ENCODE data around the gene TINAG. TPM values are rescaled to one million over a fixed set of nuclear protein-coding genes. Genes with fewer than 3 reads are reported as not detected.

TINAG gene
- total RNA-seq, 2 experiments from 2014 or later, result not detected

DNA sequence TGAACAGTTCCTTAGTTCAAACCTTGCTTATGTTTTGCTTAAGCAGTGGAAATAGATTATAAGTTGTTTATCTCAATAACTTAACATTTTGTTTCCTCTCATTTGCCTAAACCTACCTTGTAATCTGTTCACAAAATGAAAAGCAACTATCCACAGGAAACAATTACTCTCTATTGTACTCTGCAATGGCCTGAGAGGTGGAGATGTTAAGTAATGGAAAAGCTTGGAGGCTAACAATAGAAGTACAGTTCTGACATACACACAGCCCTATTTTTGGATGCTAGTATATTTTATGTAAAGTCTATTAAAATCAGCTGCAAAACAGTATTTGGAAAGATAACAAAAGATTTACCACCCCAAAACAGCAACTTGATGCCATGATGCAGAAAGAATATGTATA is 82.1 kb downstream of the TINAG start:
- Mint-ChIP-seq H3K9me3 (ENCODE audit: insufficient read depth) (no peaks in the 10 kb centered on the region), H3K27me3 (ENCODE audit: low read depth) (no peaks in the 10 kb centered on the region), H3K27ac (no peak overlapping the region), H3K4me3 (no peak overlapping the region), H3K36me3 (ENCODE audit: low read depth) (no peaks in the 10 kb centered on the region), H3K4me1 (ENCODE audit: low read depth) (no peaks in the 10 kb centered on the region)
- CTCF ChIA-PET, result no interaction called here
- no peak for DNase-seq
- no peak for ATAC-seq
- POLR2A ChIA-PET, result no interaction called here

DNA sequence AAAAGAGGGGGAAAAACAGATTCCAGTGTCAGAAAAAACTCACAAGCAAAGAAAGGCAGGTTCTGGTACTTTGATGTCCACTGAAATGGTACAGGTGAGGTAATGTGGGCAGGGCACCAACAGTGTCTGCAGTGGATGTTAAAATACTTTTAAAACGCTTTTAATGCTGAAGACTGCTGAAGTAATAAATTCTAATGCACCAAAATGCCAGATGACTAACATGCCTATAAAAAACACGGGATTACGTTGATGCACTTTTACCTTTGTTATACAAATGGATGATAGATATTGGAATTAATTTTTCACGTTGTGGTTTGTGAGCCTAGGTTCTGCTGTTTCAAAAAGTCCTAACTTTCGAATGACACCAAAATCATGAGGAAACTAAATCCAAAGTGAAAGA is 83.3 kb downstream of the TINAG start:
- ChIA-PET CTCF (no interaction called here), POLR2A (no interaction called here)
- ATAC-seq (no peak), DNase-seq (no peak)
- Mint-ChIP-seq H3K9me3 (ENCODE audit: insufficient read depth) (no peaks in the 10 kb centered on the region), H3K27ac (no peak overlapping the region), H3K36me3 (ENCODE audit: low read depth) (no peaks in the 10 kb centered on the region), H3K4me1 (ENCODE audit: low read depth) (no peaks in the 10 kb centered on the region), H3K27me3 (ENCODE audit: low read depth) (no peaks in the 10 kb centered on the region), H3K4me3 (no peak overlapping the region)

DNA sequence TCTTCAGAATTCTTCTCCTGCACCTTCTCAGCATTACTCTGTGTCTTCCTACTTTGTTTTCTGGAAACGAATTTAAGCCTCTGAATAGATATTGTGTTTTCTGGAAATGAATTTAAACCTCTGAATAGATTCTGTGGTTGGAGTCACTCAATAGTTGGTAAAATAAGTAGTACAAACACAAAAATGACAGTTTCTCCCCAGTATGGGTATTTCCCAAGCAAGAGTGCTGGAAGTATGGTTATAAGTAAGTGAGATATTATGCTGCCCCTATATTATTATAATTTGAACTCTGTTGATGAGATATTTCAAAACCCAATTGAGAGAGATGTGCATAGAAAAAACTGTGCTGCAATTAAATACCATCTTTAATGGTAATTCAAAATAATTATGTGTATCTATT is 94.9 kb downstream of the TINAG start:
- Mint-ChIP-seq H3K4me1 (ENCODE audit: low read depth) (no peaks in the 10 kb centered on the region), H3K9me3 (ENCODE audit: insufficient read depth) (no peaks in the 10 kb centered on the region), H3K27ac (no peak overlapping the region), H3K4me3 (no peak overlapping the region), H3K36me3 (ENCODE audit: low read depth) (no peaks in the 10 kb centered on the region), H3K27me3 (ENCODE audit: low read depth) (no peaks in the 10 kb centered on the region)
- ATAC-seq (no peak), DNase-seq (no peak)
- ChIA-PET CTCF (no interaction called here), POLR2A (no interaction called here)

DNA sequence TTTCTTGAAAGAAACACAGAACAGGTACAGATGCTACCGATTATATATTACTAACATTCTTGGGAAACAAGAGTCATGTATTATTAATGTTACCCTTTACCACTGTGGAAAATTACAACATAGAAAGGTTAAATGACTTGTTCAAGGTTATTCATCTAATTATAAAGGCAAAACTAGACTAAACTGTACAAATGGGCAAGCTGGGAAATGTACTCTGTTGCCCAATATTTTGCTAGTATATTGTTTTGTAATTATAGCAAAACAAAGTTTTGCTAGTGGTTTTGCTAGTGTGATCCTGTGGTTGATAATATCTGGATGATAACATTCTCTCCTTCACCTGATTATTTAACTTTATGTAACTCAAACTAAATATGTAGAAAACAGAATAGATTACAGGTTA is 96.5 kb downstream of the TINAG start:
- Mint-ChIP-seq H3K27ac (no peak overlapping the region), H3K27me3 (ENCODE audit: low read depth) (no peaks in the 10 kb centered on the region), H3K9me3 (ENCODE audit: insufficient read depth) (no peaks in the 10 kb centered on the region), H3K4me1 (ENCODE audit: low read depth) (no peaks in the 10 kb centered on the region), H3K4me3 (no peak overlapping the region), H3K36me3 (ENCODE audit: low read depth) (no peaks in the 10 kb centered on the region)
- ChIA-PET CTCF (no interaction called here), POLR2A (no interaction called here)
- ATAC-seq (no peak), DNase-seq (no peak)

DNA sequence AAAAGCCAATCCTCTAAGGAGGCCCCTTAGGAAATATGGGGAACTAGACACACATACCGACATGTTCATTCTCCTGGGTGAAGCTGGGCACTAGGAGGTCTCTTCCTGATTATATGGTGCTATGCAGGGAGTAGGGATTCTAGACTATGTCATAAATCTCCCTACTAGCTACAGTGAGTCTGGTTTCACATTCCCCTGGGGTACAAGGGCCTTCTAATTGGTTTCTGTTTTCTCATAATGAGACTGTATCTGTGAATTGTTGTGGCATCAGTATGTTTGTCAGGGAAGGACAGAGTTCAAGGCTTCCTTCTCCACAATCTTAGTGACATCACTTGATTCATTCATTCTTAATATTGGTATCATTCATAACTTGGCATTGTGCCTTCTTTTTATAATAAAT is 103.5 kb downstream of the TINAG start:
- POLR2A ChIA-PET, result no interaction called here
- Mint-ChIP-seq H3K4me1 (ENCODE audit: low read depth) (no peaks in the 10 kb centered on the region), H3K27me3 (ENCODE audit: low read depth) (no peaks in the 10 kb centered on the region), H3K36me3 (ENCODE audit: low read depth) (no peaks in the 10 kb centered on the region), H3K4me3 (no peak overlapping the region), H3K27ac (no peak overlapping the region), H3K9me3 (ENCODE audit: insufficient read depth) (peaks cover 5% of the 10 kb centered on the region)
- CTCF ChIA-PET, result no interaction called here
- ATAC-seq (no peak), DNase-seq (no peak)

DNA sequence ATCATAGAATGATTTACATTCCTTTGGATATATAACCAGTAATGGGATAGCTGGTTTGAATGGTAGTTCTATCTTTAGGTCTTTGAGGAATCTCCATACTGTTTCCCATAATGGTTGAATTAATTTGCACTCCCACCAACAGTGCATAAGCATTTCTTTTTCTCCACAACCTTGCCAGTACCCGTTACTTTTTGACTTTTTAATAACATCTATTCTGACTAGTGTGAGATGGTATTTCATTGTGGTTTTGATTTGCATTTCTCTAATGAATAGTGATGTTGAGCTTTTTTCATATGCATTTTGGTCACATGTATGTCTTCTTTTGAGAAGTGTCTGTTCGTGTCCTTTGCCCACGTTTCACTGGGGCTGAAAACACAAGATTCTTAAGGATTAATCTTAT is 107.3 kb downstream of the TINAG start:
- ChIA-PET CTCF (no interaction called here), POLR2A (no interaction called here)
- H3K27ac Mint-ChIP-seq, result no peak overlapping the region
- ATAC-seq (no peak), DNase-seq (no peak)
- no peak overlapping the region for H3K4me3 Mint-ChIP-seq
- no peaks in the 10 kb centered on the region for H3K27me3 Mint-ChIP-seq (ENCODE audit: low read depth)
- peaks cover 5% of the 10 kb centered on the region for H3K9me3 Mint-ChIP-seq (ENCODE audit: insufficient read depth)
- no peaks in the 10 kb centered on the region for H3K4me1 Mint-ChIP-seq (ENCODE audit: low read depth)
- H3K36me3 Mint-ChIP-seq (ENCODE audit: low read depth), result no peaks in the 10 kb centered on the region

DNA sequence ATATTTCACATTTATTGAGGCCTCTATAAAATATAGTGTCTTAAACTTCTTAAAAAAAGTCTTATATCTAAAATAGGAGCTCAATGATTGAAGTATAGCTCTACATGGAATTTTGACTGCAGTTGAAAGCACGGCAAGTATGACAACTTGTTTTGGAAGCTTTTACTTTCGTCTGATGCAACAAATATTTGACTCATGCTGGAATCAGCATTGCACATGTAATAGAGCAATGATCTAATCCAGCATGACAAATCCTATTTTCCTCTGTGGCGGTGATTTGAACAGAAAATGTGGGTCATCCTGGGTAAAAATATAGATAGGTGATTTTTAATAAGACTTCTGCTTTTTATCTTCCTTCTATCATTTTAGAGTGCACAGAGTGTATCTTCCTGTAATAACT is 111.6 kb downstream of the TINAG start:
- CTCF ChIA-PET, result no interaction called here
- POLR2A ChIA-PET, result no interaction called here
- Mint-ChIP-seq H3K4me3 (no peak overlapping the region), H3K27ac (no peak overlapping the region), H3K27me3 (ENCODE audit: low read depth) (no peaks in the 10 kb centered on the region), H3K9me3 (ENCODE audit: insufficient read depth) (no peaks in the 10 kb centered on the region), H3K4me1 (ENCODE audit: low read depth) (no peaks in the 10 kb centered on the region), H3K36me3 (ENCODE audit: low read depth) (no peaks in the 10 kb centered on the region)
- no peak for ATAC-seq
- DNase-seq, result no peak

DNA sequence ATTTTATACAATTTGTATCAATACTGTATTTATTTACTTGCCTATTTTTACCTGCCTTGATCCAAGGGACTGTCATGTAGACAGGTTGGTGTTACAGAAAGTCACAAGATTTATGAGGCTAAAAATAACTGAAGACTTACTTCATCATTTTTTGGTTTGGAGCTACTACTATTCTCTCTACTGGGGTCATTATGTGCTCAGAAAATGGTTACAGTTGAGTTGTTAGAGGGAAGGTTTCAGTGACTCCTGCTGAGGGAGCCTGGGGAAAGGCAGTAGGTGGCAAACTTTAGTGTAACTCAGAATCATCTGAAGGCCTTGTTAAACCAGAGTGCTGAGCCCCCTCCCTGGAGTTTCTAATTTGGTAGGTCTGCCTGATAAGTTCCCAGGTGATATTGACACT is 118.8 kb downstream of the TINAG start:
- no peak for DNase-seq
- Mint-ChIP-seq H3K4me1 (ENCODE audit: low read depth) (no peaks in the 10 kb centered on the region), H3K4me3 (no peak overlapping the region), H3K36me3 (ENCODE audit: low read depth) (no peaks in the 10 kb centered on the region), H3K9me3 (ENCODE audit: insufficient read depth) (no peaks in the 10 kb centered on the region), H3K27ac (no peak overlapping the region), H3K27me3 (ENCODE audit: low read depth) (no peaks in the 10 kb centered on the region)
- no peak for ATAC-seq
- ChIA-PET POLR2A (no interaction called here), CTCF (no interaction called here)

DNA sequence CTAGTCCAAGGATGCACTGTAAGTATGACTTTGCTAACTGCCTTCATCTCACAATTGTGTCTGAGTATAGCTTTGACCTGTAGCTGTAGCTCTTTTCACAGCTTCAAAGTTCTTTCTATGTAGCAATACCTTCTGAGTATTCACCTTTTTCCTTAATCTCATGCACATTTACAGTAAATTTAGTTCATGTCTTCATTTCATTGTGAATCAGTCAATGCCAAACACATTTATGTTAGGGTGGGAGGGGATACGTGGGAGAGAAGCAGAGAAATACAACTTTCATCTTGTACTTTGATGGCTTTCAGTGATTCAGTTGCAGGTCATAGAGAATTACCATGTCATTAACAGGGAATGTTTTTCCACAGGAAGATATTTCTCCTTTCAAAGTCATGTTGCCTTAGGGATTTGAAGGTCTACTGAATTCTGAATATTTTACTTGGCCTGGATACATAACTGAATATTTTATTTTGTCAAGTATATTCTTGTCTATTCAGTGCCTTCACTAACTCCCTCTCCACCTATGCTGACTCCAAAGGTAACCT is 119.2 kb downstream of the TINAG start:
- DNase-seq (no peak), ATAC-seq (no peak)
- H3K4me1 Mint-ChIP-seq (ENCODE audit: low read depth), result no peaks in the 10 kb centered on the region
- H3K4me3 Mint-ChIP-seq, result no peak overlapping the region
- ChIA-PET CTCF (no interaction called here), POLR2A (no interaction called here)
- H3K9me3 Mint-ChIP-seq (ENCODE audit: insufficient read depth), result no peaks in the 10 kb centered on the region
- H3K27me3 Mint-ChIP-seq (ENCODE audit: low read depth), result no peaks in the 10 kb centered on the region
- H3K36me3 Mint-ChIP-seq (ENCODE audit: low read depth), result no peaks in the 10 kb centered on the region
- no peak overlapping the region for H3K27ac Mint-ChIP-seq

DNA sequence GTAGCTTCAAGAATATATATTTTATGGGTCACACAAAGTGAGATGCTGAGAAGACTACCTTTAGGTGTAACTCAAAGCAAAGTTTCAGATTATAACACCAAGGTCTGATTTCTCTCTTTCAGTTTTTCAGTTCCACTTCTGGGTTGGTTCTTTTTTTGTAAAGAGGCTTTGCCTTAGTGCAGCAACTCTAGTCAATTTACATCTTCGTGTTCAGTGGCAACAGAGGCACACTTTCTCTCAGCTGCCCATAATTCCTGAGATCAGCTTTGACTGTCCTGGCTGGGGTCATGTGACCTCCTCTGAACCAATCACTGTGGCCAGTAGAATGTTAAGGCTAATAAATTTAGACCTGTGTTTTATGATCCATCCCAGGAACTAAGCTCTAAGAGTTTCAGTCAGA is 120.2 kb downstream of the TINAG start:
- DNase-seq (no peak), ATAC-seq (no peak)
- POLR2A ChIA-PET, result no interaction called here
- no peaks in the 10 kb centered on the region for H3K9me3 Mint-ChIP-seq (ENCODE audit: insufficient read depth)
- CTCF ChIA-PET, result no interaction called here
- no peaks in the 10 kb centered on the region for H3K4me1 Mint-ChIP-seq (ENCODE audit: low read depth)
- no peaks in the 10 kb centered on the region for H3K27me3 Mint-ChIP-seq (ENCODE audit: low read depth)
- no peak overlapping the region for H3K27ac Mint-ChIP-seq
- H3K36me3 Mint-ChIP-seq (ENCODE audit: low read depth), result no peaks in the 10 kb centered on the region
- H3K4me3 Mint-ChIP-seq, result no peak overlapping the region

DNA sequence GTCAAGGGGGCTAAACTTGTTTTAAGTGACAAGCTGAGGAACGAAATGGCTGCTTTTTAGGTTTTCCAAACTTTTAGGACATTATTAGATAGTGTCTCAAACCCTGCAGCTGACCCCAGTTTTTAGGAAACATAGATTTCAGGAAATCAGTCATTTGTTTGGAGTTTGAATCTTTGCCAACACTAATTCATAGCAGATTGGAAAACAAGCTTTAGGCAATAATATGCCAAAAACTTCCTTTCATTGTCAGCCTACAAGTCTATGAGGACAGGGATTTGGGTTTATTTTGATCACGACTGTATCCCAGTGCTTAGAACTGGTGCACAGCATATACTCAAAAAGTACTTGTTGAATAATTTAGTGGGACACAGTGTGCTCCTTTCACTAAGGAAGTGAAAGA is 123.2 kb downstream of the TINAG start:
- H3K27ac Mint-ChIP-seq, result no peak overlapping the region
- H3K9me3 Mint-ChIP-seq (ENCODE audit: insufficient read depth), result no peaks in the 10 kb centered on the region
- H3K27me3 Mint-ChIP-seq (ENCODE audit: low read depth), result no peaks in the 10 kb centered on the region
- ChIA-PET POLR2A (no interaction called here), CTCF (no interaction called here)
- DNase-seq (no peak), ATAC-seq (no peak)
- H3K36me3 Mint-ChIP-seq (ENCODE audit: low read depth), result no peaks in the 10 kb centered on the region
- no peak overlapping the region for H3K4me3 Mint-ChIP-seq
- no peaks in the 10 kb centered on the region for H3K4me1 Mint-ChIP-seq (ENCODE audit: low read depth)
